Coronary artery (tissue), 2 donors: Measurements from ENCODE around the gene TRIM4.

Experiments
- DNase-seq: peaks from one replicate; pipeline ENCODE4 v3.0.0-alpha.2; 2017; ENCODE audit warnings: low spot score
- H3K27ac ChIP-seq, 2 donors: fragments of 200-600 bp; sonication (generic); one replicate each; pipeline ENCODE4 v1.5.1; 2016 to 2019
- H3K4me3 ChIP-seq: fragments of 200-600 bp; sonication (generic); 2 replicates; pipeline ENCODE4 v1.5.1; 2016; ENCODE audit warnings: mild to moderate bottlenecking, moderate library complexity
- CTCF ChIP-seq: fragments of 200-600 bp; sonication (generic); IDR thresholded peaks from one replicate; pipeline ENCODE4 v1.5.1; 2019; ENCODE audit warnings: antibody characterized with exemption

TRIM4 gene

DNA sequence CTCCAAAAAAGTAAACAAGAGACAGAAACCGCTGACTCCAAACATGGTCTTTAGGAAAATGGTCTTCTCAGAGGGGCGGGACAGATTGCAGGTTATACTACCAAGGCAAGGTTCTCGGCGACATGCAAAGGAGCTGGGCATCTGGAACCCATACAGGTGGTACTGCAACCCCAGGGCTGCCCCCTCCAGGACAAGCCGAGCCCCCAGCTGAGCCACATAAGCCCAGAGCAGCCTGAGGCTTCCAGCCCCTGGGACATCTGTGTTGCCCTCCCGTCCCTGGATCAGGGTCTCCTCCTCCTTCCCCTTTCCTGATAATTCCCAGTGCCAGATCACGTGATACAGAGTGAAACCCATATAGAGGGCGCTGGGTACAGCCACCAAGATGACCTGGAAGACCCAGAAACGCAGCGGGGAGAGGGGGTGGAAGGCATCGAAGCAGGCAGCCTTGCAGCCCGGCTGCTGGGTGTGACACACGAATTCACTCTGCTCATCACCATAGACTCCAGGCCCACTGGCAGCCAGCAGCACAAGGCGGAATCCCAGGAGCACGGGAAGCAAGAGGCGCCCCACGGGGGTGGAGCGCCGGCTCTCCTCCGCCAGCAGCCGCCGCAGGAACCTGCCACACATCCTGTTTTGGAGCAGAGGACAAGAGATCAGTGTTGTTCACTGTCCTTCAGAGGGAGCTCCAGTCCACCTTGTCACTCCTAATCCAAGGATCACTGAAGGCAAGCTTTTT is 9.8 kb upstream of the TRIM4 start, which contains the start of gene GJC3:
Gene GJC3 (minus strand): TSS at position 627 of the 736 bp plus-strand sequence. CDS start 0 bp downstream, at position 627.
- no peak for DNase-seq
- TF ChIP-seq CTCF, result no peak
- H3K4me3 ChIP-seq, result peak within 1 kb of the TSS; percentile 57
- H3K27ac ChIP-seq, result peak within 1 kb of the TSS in 1 of 2 donors; percentile 17

- TF ChIP-seq CTCF, result no peak
- H3K27ac ChIP-seq, result no peak overlapping the region
- H3K4me3 ChIP-seq, result no peak overlapping the region
- DNase-seq, result no peak
Observed at GRCh38 chr7:99928188-99928587, 8.9 kb upstream of the TRIM4 start.

- Histone ChIP-seq H3K27ac (no peak overlapping the region), H3K4me3 (no peak overlapping the region)
- TF ChIP-seq CTCF, result no peak
- DNase-seq, result no peak
Observed at GRCh38 chr7:99927536-99927935, 8.2 kb upstream of the TRIM4 start.

DNA sequence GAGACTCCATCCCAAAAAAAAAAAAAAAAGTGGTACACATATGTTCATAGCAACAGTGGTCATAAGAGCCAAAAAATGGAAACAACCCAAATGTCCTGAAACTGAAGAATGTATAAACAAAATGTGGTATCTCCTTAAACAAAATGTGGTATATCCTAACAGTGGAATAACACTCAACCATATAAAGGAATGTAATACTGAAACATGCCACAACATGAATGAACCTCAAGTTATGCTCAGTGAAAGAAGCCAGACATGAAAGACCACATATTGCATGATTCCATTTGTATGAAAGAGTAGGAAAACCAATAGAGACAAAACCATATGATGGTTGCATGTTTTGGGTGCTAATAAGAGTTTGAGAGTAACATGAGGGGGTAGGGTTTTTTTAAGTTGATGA is 7.0 kb upstream of the TRIM4 start:
- H3K27ac ChIP-seq, result no peak overlapping the region
- no peak overlapping the region for H3K4me3 ChIP-seq
- DNase-seq, result no peak
- TF ChIP-seq CTCF, result no peak

- Histone ChIP-seq H3K27ac (no peak overlapping the region), H3K4me3 (no peak overlapping the region)
- TF ChIP-seq CTCF, result no peak
- DNase-seq, result no peak
Observed at GRCh38 chr7:99923200-99923599, 3.9 kb upstream of the TRIM4 start.

DNA sequence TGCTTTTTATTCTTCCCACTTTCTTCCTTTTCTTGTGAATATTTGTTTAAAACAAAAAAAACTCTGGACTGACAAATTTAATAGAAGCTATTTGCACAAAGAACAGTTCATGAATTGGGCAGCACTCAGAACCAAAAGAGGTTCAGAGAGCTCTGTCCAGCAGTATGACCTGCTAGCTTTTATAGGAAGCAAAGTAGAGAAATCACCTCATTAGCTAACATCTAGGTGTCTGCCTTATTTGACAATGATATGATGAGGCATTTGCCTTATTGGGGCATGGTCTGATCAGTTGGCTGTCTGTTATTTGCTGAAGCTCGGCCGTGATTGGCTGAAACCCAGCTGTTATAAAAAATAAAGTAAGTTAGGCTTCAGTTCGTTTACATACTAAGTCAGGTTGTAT is 819 bp upstream of the TRIM4 start:
- peak overlapping the region; percentile 93 to 98 for H3K27ac ChIP-seq
- no peak for DNase-seq
- H3K4me3 ChIP-seq, result peak overlapping the region; percentile 95
- TF ChIP-seq CTCF, result no peak

- Histone ChIP-seq H3K4me3 (peak overlapping the region; percentile 95), H3K27ac (peak overlapping the region; percentile 93 to 98)
- TF ChIP-seq CTCF, result no peak
- DNase-seq, result no peak
Observed at GRCh38 chr7:99919814-99920112, 433 bp upstream of the TRIM4 start.
